Heart right ventricle (tissue), 16 donors: ENCODE results near the gene PDE12. TPM values are rescaled to one million over a fixed set of nuclear protein-coding genes. Genes with fewer than 3 reads are reported as not detected.
"Not testable (repeated sequence)": the region's sequence is repeated elsewhere in the genome, so short reads cannot be mapped to it uniquely, and the experiment has no call there.

ENCODE experiments used
- ATAC-seq, 8 donors: fragments of 200-7000 bp; cut with Tn5 transposase; one replicate each; pipeline ENCODE4 v1.9.1; 2020; ENCODE audit warnings: mild to moderate bottlenecking in 8 of 8, moderate library complexity in 8 of 8, moderate number of reproducible peaks in 1 of 8
- DNase-seq, 2 donors: peaks; one replicate each; pipeline ENCODE4 v3.0.0-alpha.2; 2020
- H3K27ac ChIP-seq, 10 donors: fragments of 200-600 bp; sonication (generic) in 2 of 10; one replicate each; pipeline versions ENCODE4 v1.5.0 to v1.8.0; 2020 to 2022; ENCODE audit warnings: mild to moderate bottlenecking in 3 of 10
- H3K27me3 ChIP-seq, 7 donors: fragments of 200-600 bp; one replicate each; pipeline ENCODE4 v1.8.0; 2021 to 2022; ENCODE audit warnings: mild to moderate bottlenecking in 2 of 7
- H3K36me3 ChIP-seq, 9 donors: fragments of 200-600 bp; sonication (generic) in 1 of 9; one replicate each; pipeline versions ENCODE4 v1.5.0 to v1.8.0; 2020 to 2022; ENCODE audit warnings: mild to moderate bottlenecking in 2 of 9
- H3K4me1 ChIP-seq, 9 donors: fragments of 200-600 bp; sonication (generic) in 1 of 9; one replicate each; pipeline versions ENCODE4 v1.5.0 to v1.8.0; 2020 to 2022; ENCODE audit warnings: mild to moderate bottlenecking in 4 of 9
- H3K4me3 ChIP-seq, 10 donors: fragments of 200-600 bp; sonication (generic) in 2 of 10; one replicate each; pipeline versions ENCODE4 v1.5.0 to v1.8.0; 2020 to 2022; ENCODE audit warnings: mild to moderate bottlenecking in 7 of 10, moderate library complexity in 2 of 10
- H3K9me3 ChIP-seq, 11 donors: fragments of 200-600 bp in 10 of 11; sonication (generic) in 2 of 11; one replicate each; pipeline versions ENCODE4 v1.5.0 to v1.8.0; 2013 to 2022; ENCODE audit warnings: mild to moderate bottlenecking in 2 of 11, control low read depth in 1 of 11, moderate library complexity in 1 of 11
- CTCF ChIP-seq, 9 donors: fragments of 200-600 bp; sonication (generic) in 2 of 9; IDR thresholded peaks; one replicate each; pipeline versions ENCODE4 v1.5.0 to v1.8.0; 2021 to 2022; ENCODE audit warnings: antibody characterized with exemption in 9 of 9, mild to moderate bottlenecking in 5 of 9, moderate library complexity in 1 of 9
- WGBS, 2 donors: extraction: QIAGEN DNeasy Blood & Tissue Kit; methylation state at CpG; one replicate each; pipeline ENCODE4 v1.1.7; 2013; ENCODE audit warnings: inconsistent platforms in 1 of 2; 5-methylcytosine and 5-hydroxymethylcytosine counted together
- intact Hi-C, 10 donors: fragments of 100-400 bp; cut with DNase I; formaldehyde crosslinking; loops; one replicate each; pipeline versions ENCODE4 v1.11.1 to v1.14.2; 2022
- polyA plus RNA-seq, 2 donors: library from polyadenylated mRNA; stranded (reverse); fragments of 200-250 nt; gene quantifications; one replicate each; pipeline ENCODE4 v1.2.3, GENCODE V29; 2013
- total RNA-seq, 10 donors: library from RNA; stranded (reverse); fragmentation: NEBNext Ultra II Directional in 3 of 10; extraction: Animal tissue kit (Norgen Biotek cat#: 25700) in 3 of 10; gene quantifications; one replicate each; pipeline versions ENCODE4 v1.2.1 to v1.2.4, GENCODE V29; 2021 to 2023
- donor health status: Arrhythmogenic right ventricular cardiomyopathy.
- donor health status: ischemic (EF 13 %, LVEDD 7.1; RV severe dilation, severe dysfunction).
- donor health status: healthy with polysubstance abuse.
- donor health status: DM: no; HTN: yes; CAD: no.
- donor health status: DM: no; HTN: no; CAD: no.
- donor health status: ischemic (EF 25% LVEDD 6.9; RV normal size, moderate dysfunction).
- donor health status: ischemic (EF 25% LVEDD 5.7; RV mildly dilated, moderate dysfunction).
- donor health status: healthy.
- donor health status: DM: yes; HTN: yes; CAD: no.
- donor health status: Ischemic cardiomyopathy.
- donor health status: ischemic (EF 35%, LVEDD 5.7; RV mildly dilated, moderate dysfunction).
- donor health status: nonischemic (EF 11% LVEDD 7.7; RV severe dilation, severe dysfunction).
- donor health status: DM: yes; HTN: yes; CAD: no.
- donor health status: PGD.
- donor health status: ischemic (EF 29% LVEDD 5.4; RV normal size, mild dysfunction).
- donor health status: nonischemic (EF 23%, LVEDD 6.1; RV moderate dilation, normal function).

PDE12 gene
- total and polyA plus RNA-seq, 12 donors: 2.7 to 14.6 (median 12.7) TPM

- ATAC-seq (no peak), DNase-seq (no peak)
- Histone ChIP-seq H3K27me3 (no peaks in the 10 kb centered on the region), H3K4me1 (peaks cover 5 to 45% (median 36%) of the 10 kb centered on the region in 9 donors), H3K27ac (peak overlapping the region in 9 of 10 donors; percentile 88 to 99 (median 95)), H3K4me3 (peak overlapping the region in 9 of 10 donors; percentile 43 to 97 (median 86)), H3K36me3 (peaks cover 0 to 20% (median 0%) of the 10 kb centered on the region in 9 donors), H3K9me3 (no peaks in the 10 kb centered on the region)
- intact Hi-C loops: loop anchor here in 3 of 10 donors (5.0 kb wide), 2 partner anchors 42 to 158 kb away; partner anchors contain the start of genes SLMAP (in 2 of the 3) and PDE12 (in 1 of the 3)
- WGBS, 2 donors: 39 to 53% methylated on average over 5 of the region's 5 CpGs
- TF ChIP-seq CTCF (IDR thresholded peaks at IDR 0.05): no peak
Observed at GRCh38 chr3:57598765-57599360, 42.8 kb downstream of the PDE12 start.

GRCh38 chr3:57600195-57600594, 44.1 kb downstream of the PDE12 start:
- Histone ChIP-seq H3K27me3 (no peaks in the 10 kb centered on the region), H3K27ac (no peak overlapping the region), H3K4me3 (no peak overlapping the region), H3K36me3 (peaks cover 0 to 27% (median 0%) of the 10 kb centered on the region in 9 donors), H3K9me3 (peaks cover 0 to 4% (median 0%) of the 10 kb centered on the region in 11 donors), H3K4me1 (peaks cover 5 to 31% (median 22%) of the 10 kb centered on the region in 9 donors)
- WGBS, 2 donors: 96 to 98% methylated on average over 2 of the region's 2 CpGs
- intact Hi-C loops: no loop called here
- TF ChIP-seq CTCF (IDR thresholded peaks at IDR 0.05): no peak
- ATAC-seq: no peak
- DNase-seq: no peak

- peaks cover 0 to 54% (median 5%) of the 10 kb centered on the region in 9 donors for H3K36me3 ChIP-seq
- no peaks in the 10 kb centered on the region for H3K27me3 ChIP-seq
- H3K9me3 ChIP-seq: peaks cover 0 to 44% (median 0%) of the 10 kb centered on the region in 11 donors
- peaks cover 0 to under 1% (median 0%) of the 10 kb centered on the region in 9 donors for H3K4me1 ChIP-seq
- WGBS, 2 donors: 91 to 98% methylated on average over 2 of the region's 2 CpGs
- no peak overlapping the region for H3K27ac ChIP-seq
- ATAC-seq (no peak), DNase-seq (no peak)
- intact Hi-C loops: no loop called here
- no peak overlapping the region for H3K4me3 ChIP-seq
- TF ChIP-seq CTCF (IDR thresholded peaks at IDR 0.05): no peak
Observed at GRCh38 chr3:57604971-57605370, 48.9 kb downstream of the PDE12 start.

- peaks cover 0 to 54% (median 5%) of the 10 kb centered on the region in 9 donors for H3K36me3 ChIP-seq
- peaks cover 0 to 49% (median 0%) of the 10 kb centered on the region in 11 donors for H3K9me3 ChIP-seq
- H3K27ac ChIP-seq: no peak overlapping the region
- intact Hi-C loops: no loop called here
- no peaks in the 10 kb centered on the region for H3K4me1 ChIP-seq
- TF ChIP-seq CTCF (IDR thresholded peaks at IDR 0.05): no peak
- H3K4me3 ChIP-seq: no peak overlapping the region
- DNase-seq (no peak), ATAC-seq (no peak)
- H3K27me3 ChIP-seq: no peaks in the 10 kb centered on the region
Observed at GRCh38 chr3:57605683-57606082, 49.6 kb downstream of the PDE12 start.

GRCh38 chr3:57611870-57612269, 55.8 kb downstream of the PDE12 start:
- H3K4me1 ChIP-seq, intact Hi-C loops, H3K27me3 ChIP-seq, H3K27ac ChIP-seq, DNase-seq, H3K4me3 ChIP-seq, ATAC-seq: not testable (repeated sequence)
- H3K9me3 ChIP-seq: peaks cover 0 to 46% (median 0%) of the 10 kb centered on the region in 11 donors
- H3K36me3 ChIP-seq: peaks cover 0 to 17% (median 2%) of the 10 kb centered on the region in 9 donors
- 96 to 98% methylated on average over 5 of the region's 5 CpGs for WGBS, 2 donors
